GM23248 (cell line): ENCODE data around the gene DYNC1LI1. TPM values are rescaled to one million over a fixed set of nuclear protein-coding genes. Genes with fewer than 3 reads are reported as not detected.

ENCODE experiments used
- DNase-seq: peaks from one replicate; pipeline ENCODE4 v3.0.0-alpha.2; 2015
- H2AFZ ChIP-seq: fragments of 200-600 bp; sonication (generic); 2 replicates; pipeline ENCODE4 v1.6.1; 2016; ENCODE audit warnings: antibody characterized with exemption
- H3F3A ChIP-seq: fragments of 200-600 bp; sonication (generic); 2 replicates; pipeline ENCODE4 v1.6.1; 2016; ENCODE audit warnings: mild to moderate bottlenecking, antibody characterized with exemption, mixed run types; ENCODE audit not compliant: insufficient read depth
- H3K27ac ChIP-seq: fragments of 200-600 bp; sonication (generic); 2 replicates; pipeline ENCODE4 v1.5.1; 2016; ENCODE audit warnings: mild to moderate bottlenecking
- H3K27me3 ChIP-seq: fragments of 200-600 bp; sonication (generic); replicated peaks from 2 replicates; pipeline ENCODE4 v1.6.1; 2016; ENCODE audit warnings: mild to moderate bottlenecking; ENCODE audit not compliant: insufficient read depth
- H3K36me3 ChIP-seq: fragments of 200-600 bp; sonication (generic); 2 replicates; pipeline ENCODE4 v1.6.1; 2016; ENCODE audit warnings: low read depth, mild to moderate bottlenecking
- H3K4me1 ChIP-seq: fragments of 200-600 bp; sonication (generic); 2 replicates; pipeline ENCODE4 v1.6.1; 2016; ENCODE audit warnings: mild to moderate bottlenecking; ENCODE audit not compliant: insufficient read depth
- H3K4me2 ChIP-seq: fragments of 200-600 bp; sonication (generic); one replicate; pipeline ENCODE4 v1.6.1; 2016; ENCODE audit warnings: mild to moderate bottlenecking; ENCODE audit not compliant: unreplicated experiment
- H3K4me3 ChIP-seq: fragments of 200-600 bp; sonication (generic); 2 replicates; pipeline ENCODE4 v1.5.1; 2016; ENCODE audit warnings: mild to moderate bottlenecking
- H3K79me2 ChIP-seq: fragments of 200-600 bp; sonication (generic); 2 replicates; pipeline ENCODE4 v1.6.1; 2016; ENCODE audit warnings: mild to moderate bottlenecking; ENCODE audit not compliant: insufficient read depth
- H3K9ac ChIP-seq: fragments of 200-600 bp; sonication (generic); 2 replicates; pipeline ENCODE4 v1.6.1; 2016; ENCODE audit warnings: mild to moderate bottlenecking
- H3K9me2 ChIP-seq: fragments of 200-600 bp; sonication (generic); 2 replicates; pipeline ENCODE4 v1.6.1; 2016; ENCODE audit warnings: mixed run types, mild to moderate bottlenecking, moderate library complexity; ENCODE audit not compliant: insufficient read depth
- H3K9me3 ChIP-seq: fragments of 200-600 bp; sonication (generic); one replicate; pipeline ENCODE4 v1.6.1; 2017; ENCODE audit warnings: low read depth
- H4K20me1 ChIP-seq: fragments of 200-600 bp; sonication (generic); 2 replicates; pipeline ENCODE4 v1.6.0; 2016; ENCODE audit not compliant: insufficient read depth
- EZH2 ChIP-seq: fragments of 200-600 bp; sonication (generic); IDR thresholded peaks from 2 replicates; pipeline ENCODE4 v1.6.1; 2018; ENCODE audit warnings: antibody characterized with exemption, mild to moderate bottlenecking; ENCODE audit not compliant: insufficient read depth, poor library complexity, severe bottlenecking
- EZH2phosphoT487 ChIP-seq: fragments of 200-600 bp; sonication (generic); IDR thresholded peaks from 2 replicates; pipeline ENCODE4 v1.6.1; 2018; ENCODE audit warnings: antibody characterized with exemption, moderate library complexity, mild to moderate bottlenecking, low read depth; ENCODE audit not compliant: insufficient read depth
- WGBS, 2 experiments: methylation state at CpG; one replicate each; pipeline ENCODE4 v1.1.6; 2015 to 2017; ENCODE audit warnings: low lambda C conversion rate in 2 of 2, low coverage in 1 of 2; ENCODE audit errors: missing lambda C conversion rate in 2 of 2; 5-methylcytosine and 5-hydroxymethylcytosine counted together
- in situ Hi-C: fragments of 300-500 bp; cut with MboI; formaldehyde crosslinking; loops from 2 replicates; pipeline ENCODE4 v1.15.0; 2020
- polyA plus RNA-seq: library from polyadenylated mRNA; unstranded; fragments of >200 nt; fragmentation: Nextera tagmentation; extraction: Ambion mirVana; gene quantifications from 2 replicates; pipeline ENCODE4 v1.2.1, GENCODE V29; 2016
- total RNA-seq: library from RNA; depleted of rRNA; stranded (reverse); fragments of >200 nt; shearing (Covaris generic); gene quantifications from 2 replicates; pipeline ENCODE4 v1.2.3, GENCODE V29; 2014

The DYNC1LI1 gene
- total and polyA plus RNA-seq, 2 experiments from 2014 or later: 36.7 to 40.5 TPM

- WGBS, 2 experiments: 95 to 100% methylated on average over 2 of the region's 2 CpGs
- H3K9me2 ChIP-seq: no peaks in the 10 kb centered on the region
- H2AFZ ChIP-seq: no peak overlapping the region
- H3K9ac ChIP-seq: no peak overlapping the region
- no peak for DNase-seq
- H3K9me3 ChIP-seq: no peaks in the 10 kb centered on the region
- no peaks in the 10 kb centered on the region for H3K36me3 ChIP-seq
- peaks cover 71% of the 10 kb centered on the region for H3K79me2 ChIP-seq
- in situ Hi-C loops: no loop called here
- no peak overlapping the region for H3K4me3 ChIP-seq
- H3K27ac ChIP-seq: no peak overlapping the region
- no peaks in the 10 kb centered on the region for H3K27me3 ChIP-seq
- peaks cover 12% of the 10 kb centered on the region for H3K4me1 ChIP-seq
- H3K4me2 ChIP-seq: no peak overlapping the region
- H3F3A ChIP-seq: peaks cover 17% of the 10 kb centered on the region
- TF ChIP-seq EZH2phosphoT487: no peak
- TF ChIP-seq EZH2: no peak
- no peaks in the 10 kb centered on the region for H4K20me1 ChIP-seq
Observed at GRCh38 chr3:32499585-32499984, 71.1 kb downstream of the DYNC1LI1 start.

GRCh38 chr3:32498992-32499391 lies 71.7 kb downstream of the DYNC1LI1 start:
- no peak overlapping the region for H2AFZ ChIP-seq
- no peak overlapping the region for H3K27ac ChIP-seq
- TF ChIP-seq EZH2phosphoT487 (no peak), EZH2 (no peak)
- H3K9me2 ChIP-seq: no peaks in the 10 kb centered on the region
- H3K4me1 ChIP-seq: peaks cover 12% of the 10 kb centered on the region
- in situ Hi-C loops: no loop called here
- H4K20me1 ChIP-seq: no peaks in the 10 kb centered on the region
- no peak for DNase-seq
- H3K9ac ChIP-seq: no peak overlapping the region
- H3F3A ChIP-seq: peaks cover 17% of the 10 kb centered on the region
- no peaks in the 10 kb centered on the region for H3K27me3 ChIP-seq
- no peaks in the 10 kb centered on the region for H3K9me3 ChIP-seq
- 97 to 99% methylated on average over 3 of the region's 3 CpGs for WGBS, 2 experiments
- H3K4me2 ChIP-seq: no peak overlapping the region
- H3K79me2 ChIP-seq: peaks cover 77% of the 10 kb centered on the region
- no peaks in the 10 kb centered on the region for H3K36me3 ChIP-seq
- H3K4me3 ChIP-seq: no peak overlapping the region

DNA sequence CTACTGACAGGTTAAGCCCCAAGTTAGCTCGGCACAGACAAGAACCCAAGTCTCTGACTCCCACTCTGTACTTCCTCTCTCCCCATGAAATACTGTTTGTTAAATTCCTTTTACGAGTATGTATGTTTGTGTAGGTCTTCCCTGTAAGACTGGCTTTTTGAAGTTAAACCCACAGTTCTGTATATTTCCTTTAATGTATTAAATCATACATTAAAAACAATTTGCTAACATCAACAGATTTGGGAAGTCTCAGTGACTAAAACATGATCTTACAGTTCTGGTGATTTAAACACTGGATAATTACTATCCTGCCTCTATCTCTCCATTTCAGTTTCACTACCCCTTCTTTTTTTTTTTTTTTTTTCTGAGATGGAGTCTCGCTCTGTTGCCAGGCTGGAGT lies 72.4 kb downstream of the DYNC1LI1 start:
- H4K20me1 ChIP-seq: no peaks in the 10 kb centered on the region
- no peaks in the 10 kb centered on the region for H3K9me2 ChIP-seq
- in situ Hi-C loops: no loop called here
- peaks cover 23% of the 10 kb centered on the region for H3F3A ChIP-seq
- no peak for DNase-seq
- H3K4me3 ChIP-seq: no peak overlapping the region
- no peak for TF ChIP-seq EZH2phosphoT487
- peaks cover 84% of the 10 kb centered on the region for H3K79me2 ChIP-seq
- no peak overlapping the region for H3K27ac ChIP-seq
- no peaks in the 10 kb centered on the region for H3K27me3 ChIP-seq
- H2AFZ ChIP-seq: no peak overlapping the region
- H3K4me1 ChIP-seq: peaks cover 18% of the 10 kb centered on the region
- 96 to 98% methylated on average over 3 of the region's 3 CpGs for WGBS, 2 experiments
- no peaks in the 10 kb centered on the region for H3K36me3 ChIP-seq
- H3K9ac ChIP-seq: no peak overlapping the region
- no peak overlapping the region for H3K4me2 ChIP-seq
- no peaks in the 10 kb centered on the region for H3K9me3 ChIP-seq

DNA sequence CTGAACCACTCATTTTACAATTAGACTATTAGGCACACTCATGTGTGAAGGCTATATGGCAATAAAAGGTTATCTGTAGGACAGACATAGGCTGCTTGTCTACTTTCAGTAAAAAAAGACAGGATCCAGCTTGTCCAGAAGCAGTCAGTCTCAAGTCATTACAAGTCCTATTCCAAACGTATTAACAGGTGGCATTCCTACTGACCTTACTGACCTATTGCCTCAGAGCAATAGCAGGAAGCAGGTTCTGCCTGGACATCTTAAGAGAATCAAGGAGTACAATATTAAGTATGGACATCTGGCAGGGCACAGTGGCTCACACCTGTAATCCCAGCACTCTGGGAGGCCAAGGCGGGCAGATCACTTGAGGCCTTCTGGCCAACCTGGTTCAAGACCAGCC lies 75.0 kb downstream of the DYNC1LI1 start:
- H3K9ac ChIP-seq: no peak overlapping the region
- H4K20me1 ChIP-seq: no peaks in the 10 kb centered on the region; the same call in 1 of the 2 replicates
- H3F3A ChIP-seq: peaks cover 11% of the 10 kb centered on the region
- no peak for DNase-seq
- 0 out of 2 replicates have a peak, but pooled peaks cover 4% of the 10 kb centered on the region for H3K36me3 ChIP-seq
- peaks cover 20% of the 10 kb centered on the region for H3K4me1 ChIP-seq
- H3K9me3 ChIP-seq: no peaks in the 10 kb centered on the region
- no peaks in the 10 kb centered on the region for H3K27me3 ChIP-seq
- no peaks in the 10 kb centered on the region for H3K9me2 ChIP-seq
- H2AFZ ChIP-seq: no peak overlapping the region
- H3K27ac ChIP-seq: no peak overlapping the region
- in situ Hi-C loops: no loop called here
- no peak overlapping the region for H3K4me2 ChIP-seq
- TF ChIP-seq EZH2: no peak
- no peak for TF ChIP-seq EZH2phosphoT487
- no peak overlapping the region for H3K4me3 ChIP-seq
- WGBS, 2 experiments: 92 to 100% methylated on average over 2 of the region's 2 CpGs
- H3K79me2 ChIP-seq: peaks cover 98% of the 10 kb centered on the region

- no peak overlapping the region for H3K4me2 ChIP-seq
- peaks cover 93% of the 10 kb centered on the region for H3K79me2 ChIP-seq
Observed at GRCh38 chr3:32495085-32495484, 75.6 kb downstream of the DYNC1LI1 start.

More at GRCh38 chr3:32495085-32495484, 75.6 kb downstream of the DYNC1LI1 start:
- no peak for TF ChIP-seq EZH2phosphoT487
- no peak for TF ChIP-seq EZH2
- Histone ChIP-seq H3K9me2 (no peaks in the 10 kb centered on the region), H3K9me3 (no peaks in the 10 kb centered on the region), H3K27me3 (no peaks in the 10 kb centered on the region), H3K9ac (no peak overlapping the region), H3K36me3 (0 out of 2 replicates have a peak, but pooled peaks cover 4% of the 10 kb centered on the region), H3K27ac (no peak overlapping the region), H3K4me1 (peaks cover 15% of the 10 kb centered on the region), H3F3A (peaks cover 8% of the 10 kb centered on the region), H2AFZ (no peak overlapping the region), H3K4me3 (no peak overlapping the region), H4K20me1 (no peaks in the 10 kb centered on the region; the same call in 1 of the 2 replicates)
- DNase-seq: no peak
- in situ Hi-C loops: no loop called here
